GM03348 (cell line): Measurements from ENCODE around the gene IDE.
A peak's percentile ranks its signal among the peaks of the same experiment; 100 is the strongest.
"Not testable (repeated sequence)": the region's sequence is repeated elsewhere in the genome, so short reads cannot be mapped to it uniquely, and the experiment has no call there.

Source experiments
- DNase-seq: peaks from one replicate; pipeline ENCODE4 v3.0.0; 2012; ENCODE audit warnings: low spot score

Gene IDE

GRCh38 chr10:92573798-92574547, at the start of gene IDE:
TSS of gene IDE (minus strand) at chr10:92574093. CDS start at chr10:92574019, 74 bp downstream.
- peak; percentile 93 for DNase-seq

- DNase-seq = no peak
These were observed 45.5 kb upstream of the IDE start for GRCh38 chr10:92619368-92619767.

- DNase-seq = no peak
These were observed 41.6 kb upstream of the IDE start for GRCh38 chr10:92615515-92615914.

GRCh38 chr10:92604841-92605240, 30.9 kb upstream of the IDE start:
- no peak for DNase-seq

- no peak for DNase-seq
These were observed 24.4 kb upstream of the IDE start for GRCh38 chr10:92598321-92598720.

- no peak for DNase-seq
These were observed 21.6 kb upstream of the IDE start for GRCh38 chr10:92595505-92595904.

GRCh38 chr10:92593619-92594588, 20.0 kb upstream of the IDE start:
- no peak for DNase-seq

- DNase-seq = peak; percentile 97
These were observed 19.1 kb upstream of the IDE start, which contains the start of gene KIF11 for GRCh38 chr10:92592761-92593618. TSS of gene KIF11 (plus strand) at chr10:92593130. CDS start at chr10:92593376, 246 bp downstream.

GRCh38 chr10:92591550-92592022, 17.7 kb upstream of the IDE start:
- peak; percentile 93 for DNase-seq

GRCh38 chr10:92590623-92591549, 17.0 kb upstream of the IDE start:
- DNase-seq = peak; percentile 31

- DNase-seq = not testable (repeated sequence)
These were observed 8.5 kb upstream of the IDE start for GRCh38 chr10:92582347-92582746.

GRCh38 chr10:92575961-92576360, 2.1 kb upstream of the IDE start:
- peak; percentile 48 for DNase-seq

- peak; percentile 86 for DNase-seq
These were observed 812 bp upstream of the IDE start for GRCh38 chr10:92574548-92575261.

- DNase-seq = peak; percentile 61
These were observed 649 bp downstream of the IDE start for GRCh38 chr10:92573091-92573797.

- DNase-seq = peak; percentile 21
These were observed 1.4 kb downstream of the IDE start for GRCh38 chr10:92572362-92573090.

GRCh38 chr10:92571649-92572048, 2.2 kb downstream of the IDE start:
- DNase-seq = peak; percentile 37

- DNase-seq = not testable (repeated sequence)
These were observed 4.2 kb downstream of the IDE start for GRCh38 chr10:92569663-92570062.

GRCh38 chr10:92569071-92569470, 4.8 kb downstream of the IDE start:
- no peak for DNase-seq
